Chondrocyte (in vitro differentiated cells): ENCODE data around the gene MACROD2. TPM values are rescaled to one million over a fixed set of nuclear protein-coding genes. Genes with fewer than 3 reads are reported as not detected.

ENCODE experiments used
- DNase-seq: peaks from one replicate; pipeline ENCODE4 v3.0.0; 2021; ENCODE audit warnings: mixed read lengths, low spot score
- H3K27ac Mint-ChIP-seq: one replicate; pipeline ENCODE4 v1.8.0; 2021; ENCODE audit warnings: mild to moderate bottlenecking, moderate library complexity, mixed read lengths; ENCODE audit not compliant: unreplicated experiment
- H3K27me3 Mint-ChIP-seq: 2 replicates; pipeline ENCODE4 v1.8.0; 2021; ENCODE audit warnings: low read depth, mixed read lengths
- H3K36me3 Mint-ChIP-seq: 2 replicates; pipeline ENCODE4 v1.8.0; 2021; ENCODE audit warnings: low read depth, mixed read lengths
- H3K4me1 Mint-ChIP-seq: 2 replicates; pipeline ENCODE4 v1.8.0; 2021; ENCODE audit warnings: low read depth, mild to moderate bottlenecking, mixed read lengths
- H3K4me3 Mint-ChIP-seq: one replicate; pipeline ENCODE4 v1.8.0; 2021; ENCODE audit warnings: mild to moderate bottlenecking, moderate library complexity, mixed read lengths; ENCODE audit not compliant: unreplicated experiment
- H3K9me3 Mint-ChIP-seq: 2 replicates; pipeline ENCODE4 v1.8.0; 2021; ENCODE audit warnings: low read depth, mixed read lengths
- total RNA-seq: library from RNA; stranded (reverse); gene quantifications from 3 replicates; pipeline ENCODE4 v1.2.1, GENCODE V29; 2021
- TF ChIP-seq, protein P1 (sequence below): fragments of 200-600 bp; sonication (generic); IDR thresholded peaks from 2 replicates; pipeline ENCODE4 v1.5.0; 2021; ENCODE audit warnings: antibody characterized with exemption, mild to moderate bottlenecking, moderate library complexity

MACROD2 gene
- total RNA-seq, 1 donor from 2014 or later: 3.2 TPM

DNA sequence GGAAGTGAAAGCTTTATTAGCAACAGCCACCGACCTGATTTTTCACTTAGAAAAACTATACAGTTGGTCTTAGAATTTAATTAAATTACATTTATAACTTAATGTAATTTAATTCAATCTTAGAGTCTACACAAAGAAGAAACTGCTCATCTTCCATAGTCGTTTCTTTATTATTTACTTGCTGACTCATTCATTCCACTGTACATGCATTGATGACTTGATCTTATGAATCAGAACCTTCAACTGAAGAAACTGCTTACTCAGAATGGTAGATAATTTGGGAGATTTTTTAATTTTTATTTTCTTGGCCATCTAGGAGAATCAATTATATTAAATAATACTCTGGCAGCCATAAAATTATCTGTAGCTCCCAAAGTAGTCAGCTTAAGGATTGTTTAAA is 1363.7 kb downstream of the MACROD2 start:
- H3K4me3 Mint-ChIP-seq: no peak overlapping the region
- no peaks in the 10 kb centered on the region for H3K9me3 Mint-ChIP-seq
- H3K36me3 Mint-ChIP-seq: no peaks in the 10 kb centered on the region
- H3K27ac Mint-ChIP-seq: no peak overlapping the region
- DNase-seq: no peak
- TF ChIP-seq, protein P1, sequence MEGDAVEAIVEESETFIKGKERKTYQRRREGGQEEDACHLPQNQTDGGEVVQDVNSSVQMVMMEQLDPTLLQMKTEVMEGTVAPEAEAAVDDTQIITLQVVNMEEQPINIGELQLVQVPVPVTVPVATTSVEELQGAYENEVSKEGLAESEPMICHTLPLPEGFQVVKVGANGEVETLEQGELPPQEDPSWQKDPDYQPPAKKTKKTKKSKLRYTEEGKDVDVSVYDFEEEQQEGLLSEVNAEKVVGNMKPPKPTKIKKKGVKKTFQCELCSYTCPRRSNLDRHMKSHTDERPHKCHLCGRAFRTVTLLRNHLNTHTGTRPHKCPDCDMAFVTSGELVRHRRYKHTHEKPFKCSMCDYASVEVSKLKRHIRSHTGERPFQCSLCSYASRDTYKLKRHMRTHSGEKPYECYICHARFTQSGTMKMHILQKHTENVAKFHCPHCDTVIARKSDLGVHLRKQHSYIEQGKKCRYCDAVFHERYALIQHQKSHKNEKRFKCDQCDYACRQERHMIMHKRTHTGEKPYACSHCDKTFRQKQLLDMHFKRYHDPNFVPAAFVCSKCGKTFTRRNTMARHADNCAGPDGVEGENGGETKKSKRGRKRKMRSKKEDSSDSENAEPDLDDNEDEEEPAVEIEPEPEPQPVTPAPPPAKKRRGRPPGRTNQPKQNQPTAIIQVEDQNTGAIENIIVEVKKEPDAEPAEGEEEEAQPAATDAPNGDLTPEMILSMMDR: no peak
- no peaks in the 10 kb centered on the region for H3K27me3 Mint-ChIP-seq
- no peaks in the 10 kb centered on the region for H3K4me1 Mint-ChIP-seq

DNA sequence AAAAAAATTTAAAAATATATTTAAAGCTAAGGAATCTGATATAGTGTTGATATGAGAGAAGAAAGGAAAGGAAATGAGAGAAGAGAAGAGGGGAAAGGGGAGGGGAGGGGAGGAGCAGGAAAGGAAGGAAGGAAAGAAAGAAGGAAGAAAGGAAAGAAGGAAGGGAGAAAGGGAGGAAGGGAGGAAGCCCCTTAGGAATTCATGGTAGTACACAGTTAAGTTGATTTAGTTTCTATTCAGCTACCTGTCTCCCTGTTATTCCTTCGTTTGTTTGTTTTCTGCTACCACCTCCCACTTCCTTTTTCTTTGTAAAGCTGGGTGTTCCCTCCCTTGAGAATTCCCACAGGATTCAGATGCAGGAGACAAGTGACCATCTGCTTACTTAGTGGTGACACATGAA is 1367.5 kb downstream of the MACROD2 start:
- DNase-seq: no peak
- Mint-ChIP-seq H3K9me3 (no peaks in the 10 kb centered on the region), H3K27me3 (no peaks in the 10 kb centered on the region), H3K4me3 (no peak overlapping the region), H3K27ac (no peak overlapping the region), H3K36me3 (no peaks in the 10 kb centered on the region), H3K4me1 (peaks cover 7% of the 10 kb centered on the region)
- TF ChIP-seq, protein P1: no peak

DNA sequence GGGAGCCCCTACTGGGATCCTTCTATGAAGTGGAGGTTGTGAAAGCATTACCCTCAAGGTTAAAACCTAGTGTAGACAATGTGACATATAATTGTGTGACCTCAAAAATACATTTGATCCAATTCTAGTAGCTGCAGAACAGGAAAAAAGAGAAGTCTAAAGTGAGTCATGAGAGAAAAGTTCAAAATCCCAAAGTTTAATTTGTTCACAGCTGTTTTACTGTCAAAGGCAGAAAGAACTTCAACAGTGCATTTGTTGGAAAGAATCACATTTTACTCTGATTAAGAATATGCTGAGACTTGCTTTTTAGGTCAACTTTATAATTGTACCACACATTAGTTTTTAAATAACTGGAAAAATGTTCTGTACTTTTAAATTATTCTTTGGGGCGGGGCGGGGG is 1369.5 kb downstream of the MACROD2 start:
- H3K4me1 Mint-ChIP-seq: peaks cover 7% of the 10 kb centered on the region
- H3K9me3 Mint-ChIP-seq: no peaks in the 10 kb centered on the region
- DNase-seq: no peak
- H3K27me3 Mint-ChIP-seq: no peaks in the 10 kb centered on the region
- H3K27ac Mint-ChIP-seq: no peak overlapping the region
- no peaks in the 10 kb centered on the region for H3K36me3 Mint-ChIP-seq
- no peak overlapping the region for H3K4me3 Mint-ChIP-seq
- TF ChIP-seq, protein P1: no peak

GRCh38 chr20:15370370-15370769 is 1375.1 kb downstream of the MACROD2 start:
- Mint-ChIP-seq H3K27ac (no peak overlapping the region), H3K4me1 (peaks cover 2% of the 10 kb centered on the region), H3K36me3 (no peaks in the 10 kb centered on the region), H3K27me3 (no peaks in the 10 kb centered on the region), H3K9me3 (no peaks in the 10 kb centered on the region), H3K4me3 (no peak overlapping the region)
- no peak for DNase-seq
- TF ChIP-seq, protein P1: no peak

GRCh38 chr20:15374682-15375081 is 1379.4 kb downstream of the MACROD2 start:
- Mint-ChIP-seq H3K36me3 (no peaks in the 10 kb centered on the region), H3K4me3 (no peak overlapping the region), H3K4me1 (no peaks in the 10 kb centered on the region), H3K9me3 (peaks cover 4% of the 10 kb centered on the region), H3K27ac (no peak overlapping the region), H3K27me3 (no peaks in the 10 kb centered on the region)
- DNase-seq: no peak
- TF ChIP-seq, protein P1: no peak
